Measurements from ENCODE around the gene CIB2. TPM values are rescaled to one million over a fixed set of nuclear protein-coding genes. Genes with fewer than 3 reads are reported as not detected.

The CIB2 gene
- polyA plus RNA-seq, 2 donors, result 0.49 to 2.6 TPM

DNA sequence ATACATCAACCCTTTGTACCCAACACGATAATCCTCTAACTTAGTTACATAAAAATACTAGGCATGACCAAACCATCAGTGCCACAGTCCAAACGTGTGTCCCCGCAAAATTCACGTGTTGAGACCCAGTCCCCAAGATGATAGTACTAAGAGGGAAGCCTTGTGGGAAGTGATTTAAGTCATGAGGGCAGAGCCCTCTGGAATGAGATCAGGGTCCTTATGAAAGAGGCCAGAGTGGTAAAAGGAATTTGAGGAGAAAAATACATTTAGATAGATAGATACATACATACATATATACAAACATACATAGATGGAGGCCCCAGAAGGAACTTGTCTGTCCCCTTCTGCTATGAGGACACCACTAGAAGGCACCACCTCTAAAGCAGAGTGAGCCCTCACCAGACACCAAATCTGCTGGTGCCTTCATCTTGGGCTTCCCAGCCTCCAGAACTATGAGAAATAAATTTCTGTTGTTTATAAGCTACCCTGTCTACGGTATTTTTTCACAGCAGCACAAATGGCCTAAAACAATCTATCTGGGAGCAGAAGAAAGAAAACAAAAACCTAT, 61.7 kb downstream of the CIB2 start:
- 60 to 70% methylated on average over 5 of the region's 5 CpGs for WGBS, 2 donors

DNA sequence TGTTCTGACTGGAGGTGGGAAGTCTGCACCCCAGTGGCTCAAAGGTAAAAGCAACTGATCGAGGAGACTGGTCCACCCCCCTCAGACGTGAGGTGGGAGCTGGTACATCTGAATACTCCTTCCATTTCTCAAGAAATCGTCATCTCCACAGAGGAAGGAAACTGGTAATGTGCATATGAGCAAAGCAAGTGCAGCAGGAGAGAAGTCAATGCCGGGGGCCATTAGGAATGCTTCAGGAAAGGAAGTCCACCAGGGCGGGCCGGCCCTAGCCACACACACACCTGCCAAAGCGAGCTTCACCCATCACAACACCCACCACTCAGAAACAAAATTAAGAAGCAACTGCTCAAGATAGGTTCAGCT, 62.2 kb downstream of the CIB2 start:
- no peaks in the 10 kb centered on the region for H3K27me3 ChIP-seq (ENCODE audit: control insufficient read depth in 1 of 2, insufficient read depth in 2 of 2, low read length in 2 of 2)
- WGBS, 2 donors, result 65 to 70% methylated on average over 7 of the region's 7 CpGs

More for the DNA sequence above, 61.7 kb downstream of the CIB2 start:
- Histone ChIP-seq H3K27ac (ENCODE audit: low read depth in 2 of 2, low read length in 1 of 2) (peak overlapping the region in 1 of 2 donors; percentile 32), H3K9me3 (ENCODE audit: control insufficient read depth in 2 of 2, insufficient read depth in 1 of 2, low read depth in 1 of 2, low read length in 1 of 2) (no peaks in the 10 kb centered on the region), H3K36me3 (ENCODE audit: control insufficient read depth in 2 of 2, insufficient read depth in 2 of 2, low read length in 1 of 2) (no peaks in the 10 kb centered on the region), H3K4me3 (ENCODE audit: low read depth in 1 of 2, low read length in 2 of 2) (no peak overlapping the region), H3K27me3 (ENCODE audit: control insufficient read depth in 1 of 2, insufficient read depth in 2 of 2, low read length in 2 of 2) (no peaks in the 10 kb centered on the region), H3K4me1 (ENCODE audit: control insufficient read depth in 2 of 2, insufficient read depth in 2 of 2, low read length in 1 of 2) (peaks cover 6 to 18% of the 10 kb centered on the region in 2 donors)

DNA sequence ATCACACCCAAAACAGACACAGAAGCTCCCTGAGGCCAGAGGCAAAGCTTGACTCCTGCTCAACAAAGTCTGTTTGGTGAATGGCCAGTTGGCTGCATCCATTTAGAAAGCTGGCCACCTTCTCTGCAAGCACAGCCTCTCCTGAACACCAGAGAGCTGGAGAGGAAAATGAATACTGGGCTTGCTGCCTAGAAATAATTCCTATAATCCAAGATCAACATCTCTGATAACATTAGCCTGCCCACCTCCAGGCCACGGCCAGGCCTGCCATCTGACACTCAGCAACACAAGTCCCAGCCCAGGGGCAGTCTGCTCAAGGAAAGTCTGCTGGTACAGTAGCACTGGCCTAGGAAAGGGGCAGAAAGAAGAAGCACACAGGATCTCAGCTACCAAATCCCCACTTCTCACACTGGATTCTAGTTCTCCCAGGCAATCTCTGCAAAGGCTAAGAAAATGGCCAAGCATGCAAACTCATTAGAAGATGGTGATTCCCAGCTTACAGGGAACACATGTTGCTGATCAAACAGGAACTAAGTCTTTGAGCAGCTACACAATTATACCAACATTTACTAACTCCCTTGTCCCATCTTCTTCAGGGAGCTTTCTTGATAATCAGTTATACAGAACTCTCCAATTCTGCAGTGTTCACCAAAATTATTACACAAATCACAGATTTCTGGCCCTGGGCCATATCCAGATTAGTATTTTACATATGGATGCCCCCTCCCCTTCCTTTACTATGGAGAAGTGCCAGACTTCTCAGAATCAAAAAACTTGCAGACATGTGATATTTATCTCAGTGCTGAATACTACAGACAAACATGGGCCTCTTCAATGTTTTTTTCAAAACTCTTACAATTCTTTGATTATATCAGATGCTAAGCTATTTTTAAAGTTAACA, 63.7 kb downstream of the CIB2 start:
- WGBS, 2 donors, result 13 to 30% methylated on average over 1 of the region's 1 CpG
- no peaks in the 10 kb centered on the region for H3K36me3 ChIP-seq (ENCODE audit: control insufficient read depth in 2 of 2, insufficient read depth in 2 of 2, low read length in 1 of 2)
- H3K27ac ChIP-seq (ENCODE audit: low read depth in 2 of 2, low read length in 1 of 2), result peak overlapping the region; percentile 53 to 78
- H3K4me1 ChIP-seq (ENCODE audit: control insufficient read depth in 2 of 2, insufficient read depth in 2 of 2, low read length in 1 of 2), result peaks cover 6 to 18% of the 10 kb centered on the region in 2 donors
- no peaks in the 10 kb centered on the region for H3K9me3 ChIP-seq (ENCODE audit: control insufficient read depth in 2 of 2, insufficient read depth in 1 of 2, low read depth in 1 of 2, low read length in 1 of 2)
- H3K27me3 ChIP-seq (ENCODE audit: control insufficient read depth in 1 of 2, insufficient read depth in 2 of 2, low read length in 2 of 2), result no peaks in the 10 kb centered on the region
- no peak overlapping the region for H3K4me3 ChIP-seq (ENCODE audit: low read depth in 1 of 2, low read length in 2 of 2)

More for the DNA sequence above, 62.2 kb downstream of the CIB2 start:
- Histone ChIP-seq H3K27ac (ENCODE audit: low read depth in 2 of 2, low read length in 1 of 2) (peak overlapping the region in 1 of 2 donors; percentile 43), H3K4me1 (ENCODE audit: control insufficient read depth in 2 of 2, insufficient read depth in 2 of 2, low read length in 1 of 2) (peaks cover 6 to 18% of the 10 kb centered on the region in 2 donors), H3K36me3 (ENCODE audit: control insufficient read depth in 2 of 2, insufficient read depth in 2 of 2, low read length in 1 of 2) (no peaks in the 10 kb centered on the region), H3K9me3 (ENCODE audit: control insufficient read depth in 2 of 2, insufficient read depth in 1 of 2, low read depth in 1 of 2, low read length in 1 of 2) (no peaks in the 10 kb centered on the region), H3K4me3 (ENCODE audit: low read depth in 1 of 2, low read length in 2 of 2) (no peak overlapping the region)

GRCh38 chr15:78065973-78066946, 65.0 kb downstream of the CIB2 start:
- Histone ChIP-seq H3K4me3 (ENCODE audit: low read depth in 1 of 2, low read length in 2 of 2) (no peak overlapping the region), H3K36me3 (ENCODE audit: control insufficient read depth in 2 of 2, insufficient read depth in 2 of 2, low read length in 1 of 2) (no peaks in the 10 kb centered on the region), H3K4me1 (ENCODE audit: control insufficient read depth in 2 of 2, insufficient read depth in 2 of 2, low read length in 1 of 2) (peaks cover 9 to 20% of the 10 kb centered on the region in 2 donors), H3K9me3 (ENCODE audit: control insufficient read depth in 2 of 2, insufficient read depth in 1 of 2, low read depth in 1 of 2, low read length in 1 of 2) (no peaks in the 10 kb centered on the region), H3K27ac (ENCODE audit: low read depth in 2 of 2, low read length in 1 of 2) (peak overlapping the region; percentile 20 to 78), H3K27me3 (ENCODE audit: control insufficient read depth in 1 of 2, insufficient read depth in 2 of 2, low read length in 2 of 2) (no peaks in the 10 kb centered on the region)
- 65 to 69% methylated on average over 7 of the region's 7 CpGs for WGBS, 2 donors

- no peak overlapping the region for H3K4me3 ChIP-seq (ENCODE audit: low read depth in 1 of 2, low read length in 2 of 2)
- no peaks in the 10 kb centered on the region for H3K27me3 ChIP-seq (ENCODE audit: control insufficient read depth in 1 of 2, insufficient read depth in 2 of 2, low read length in 2 of 2)
- 39 to 43% methylated on average over 5 of the region's 5 CpGs for WGBS, 2 donors
- no peaks in the 10 kb centered on the region for H3K9me3 ChIP-seq (ENCODE audit: control insufficient read depth in 2 of 2, insufficient read depth in 1 of 2, low read depth in 1 of 2, low read length in 1 of 2)
- H3K27ac ChIP-seq (ENCODE audit: low read depth in 2 of 2, low read length in 1 of 2), result peak overlapping the region; percentile 78 to 86
- H3K4me1 ChIP-seq (ENCODE audit: control insufficient read depth in 2 of 2, insufficient read depth in 2 of 2, low read length in 1 of 2), result peaks cover 9 to 20% of the 10 kb centered on the region in 2 donors
- H3K36me3 ChIP-seq (ENCODE audit: control insufficient read depth in 2 of 2, insufficient read depth in 2 of 2, low read length in 1 of 2), result no peaks in the 10 kb centered on the region
These were observed 65.9 kb downstream of the CIB2 start for GRCh38 chr15:78065284-78065872.

DNA sequence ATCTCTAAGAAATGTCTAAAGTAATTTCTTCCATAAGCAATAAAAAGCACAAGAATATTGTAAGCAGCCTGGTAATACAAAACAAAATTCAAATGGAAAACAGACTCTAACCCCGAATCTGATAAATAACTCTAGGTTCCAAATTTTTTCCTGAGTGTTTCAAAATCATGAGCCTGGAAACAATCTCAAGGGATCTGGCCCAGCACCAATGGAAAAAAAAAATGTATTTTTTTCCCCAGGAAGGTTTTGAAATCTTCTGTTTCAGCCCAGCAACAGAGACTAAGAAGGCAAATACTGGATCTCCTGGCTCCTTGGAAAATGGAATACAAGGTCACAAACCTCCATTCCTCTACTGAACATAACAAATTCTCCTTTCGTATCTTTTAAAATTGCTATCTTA, 66.7 kb downstream of the CIB2 start:
- Histone ChIP-seq H3K27me3 (ENCODE audit: control insufficient read depth in 1 of 2, insufficient read depth in 2 of 2, low read length in 2 of 2) (no peaks in the 10 kb centered on the region), H3K9me3 (ENCODE audit: control insufficient read depth in 2 of 2, insufficient read depth in 1 of 2, low read depth in 1 of 2, low read length in 1 of 2) (no peaks in the 10 kb centered on the region), H3K27ac (ENCODE audit: low read depth in 2 of 2, low read length in 1 of 2) (peak overlapping the region in 1 of 2 donors; percentile 86), H3K4me1 (ENCODE audit: control insufficient read depth in 2 of 2, insufficient read depth in 2 of 2, low read length in 1 of 2) (peaks cover 9 to 22% of the 10 kb centered on the region in 2 donors), H3K4me3 (ENCODE audit: low read depth in 1 of 2, low read length in 2 of 2) (no peak overlapping the region), H3K36me3 (ENCODE audit: control insufficient read depth in 2 of 2, insufficient read depth in 2 of 2, low read length in 1 of 2) (no peaks in the 10 kb centered on the region)
- 61 to 62% methylated on average over 2 of the region's 2 CpGs for WGBS, 2 donors

DNA sequence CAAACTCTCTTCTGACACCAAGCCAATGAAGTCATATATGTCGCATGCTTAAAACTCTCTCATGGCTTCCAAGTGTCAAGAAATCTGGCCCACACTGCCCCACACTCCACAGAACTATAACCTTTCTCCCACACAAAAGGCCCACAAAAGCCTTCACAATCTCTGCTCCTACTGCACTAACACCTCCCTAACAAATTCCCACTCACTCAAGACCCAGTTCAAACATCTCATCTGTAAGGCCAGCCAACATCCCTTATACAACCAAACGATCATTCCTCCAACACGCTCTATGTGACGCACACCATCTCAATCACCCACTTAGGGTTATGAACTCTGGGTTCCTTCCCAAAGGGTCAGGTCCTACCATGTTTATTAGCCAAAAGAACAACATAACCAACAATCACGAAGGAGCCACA, 67.3 kb downstream of the CIB2 start:
- Histone ChIP-seq H3K36me3 (ENCODE audit: control insufficient read depth in 2 of 2, insufficient read depth in 2 of 2, low read length in 1 of 2) (no peaks in the 10 kb centered on the region), H3K27me3 (ENCODE audit: control insufficient read depth in 1 of 2, insufficient read depth in 2 of 2, low read length in 2 of 2) (no peaks in the 10 kb centered on the region), H3K9me3 (ENCODE audit: control insufficient read depth in 2 of 2, insufficient read depth in 1 of 2, low read depth in 1 of 2, low read length in 1 of 2) (no peaks in the 10 kb centered on the region), H3K27ac (ENCODE audit: low read depth in 2 of 2, low read length in 1 of 2) (peak overlapping the region; percentile 59 to 73), H3K4me3 (ENCODE audit: low read depth in 1 of 2, low read length in 2 of 2) (no peak overlapping the region), H3K4me1 (ENCODE audit: control insufficient read depth in 2 of 2, insufficient read depth in 2 of 2, low read length in 1 of 2) (peaks cover 9 to 28% of the 10 kb centered on the region in 2 donors)
- 77 to 83% methylated on average over 5 of the region's 5 CpGs for WGBS, 2 donors

DNA sequence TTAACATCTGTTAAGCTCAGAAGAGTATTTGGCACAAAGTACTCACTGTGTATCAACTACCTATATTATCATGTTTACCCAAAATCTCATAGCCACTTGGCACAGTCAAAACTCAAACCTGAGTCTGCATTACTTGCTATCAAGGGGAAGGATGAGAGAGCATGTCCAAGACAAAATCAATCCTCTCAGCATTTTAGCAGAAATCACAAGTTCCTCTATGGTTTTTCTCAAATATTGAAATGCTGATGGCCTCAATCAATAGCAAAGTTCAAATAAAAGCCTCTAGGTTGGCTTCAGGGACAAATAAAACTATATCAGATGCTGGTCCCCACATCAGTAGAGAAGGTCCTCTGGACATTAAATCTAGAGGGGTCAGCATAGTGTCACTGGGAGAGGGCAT, 68.0 kb downstream of the CIB2 start:
- Histone ChIP-seq H3K27ac (ENCODE audit: low read depth in 2 of 2, low read length in 1 of 2) (peak overlapping the region; percentile 26 to 59), H3K9me3 (ENCODE audit: control insufficient read depth in 2 of 2, insufficient read depth in 1 of 2, low read depth in 1 of 2, low read length in 1 of 2) (no peaks in the 10 kb centered on the region), H3K4me3 (ENCODE audit: low read depth in 1 of 2, low read length in 2 of 2) (no peak overlapping the region), H3K36me3 (ENCODE audit: control insufficient read depth in 2 of 2, insufficient read depth in 2 of 2, low read length in 1 of 2) (no peaks in the 10 kb centered on the region), H3K4me1 (ENCODE audit: control insufficient read depth in 2 of 2, insufficient read depth in 2 of 2, low read length in 1 of 2) (peaks cover 13 to 32% of the 10 kb centered on the region in 2 donors), H3K27me3 (ENCODE audit: control insufficient read depth in 1 of 2, insufficient read depth in 2 of 2, low read length in 2 of 2) (no peaks in the 10 kb centered on the region)

DNA sequence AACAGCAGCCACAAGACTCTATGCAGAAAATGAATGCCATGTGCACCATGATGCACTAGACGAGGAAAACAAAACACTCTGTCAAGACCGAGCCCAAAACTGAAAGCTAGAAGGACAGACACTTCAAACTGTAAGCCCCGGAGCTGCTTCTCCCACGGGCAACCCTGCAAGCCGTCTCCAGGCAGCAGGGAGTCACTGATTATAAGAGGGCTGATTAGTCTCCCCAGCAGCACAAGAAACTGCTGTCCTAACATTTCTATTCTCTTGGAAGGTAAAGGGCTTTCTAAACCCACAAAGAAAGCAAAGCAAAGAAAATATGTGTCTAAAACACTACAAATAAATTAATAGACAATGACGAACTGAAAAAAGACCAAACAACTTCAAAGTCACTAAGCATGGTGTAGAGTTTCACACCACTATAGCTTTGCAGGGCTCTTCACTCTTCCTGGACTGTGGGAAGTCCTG, 69.2 kb downstream of the CIB2 start:
- 6 to 7% methylated on average over 6 of the region's 6 CpGs for WGBS, 2 donors
- H3K27ac ChIP-seq (ENCODE audit: low read depth in 2 of 2, low read length in 1 of 2), result peak overlapping the region; percentile 42 to 65
- no peaks in the 10 kb centered on the region for H3K27me3 ChIP-seq (ENCODE audit: control insufficient read depth in 1 of 2, insufficient read depth in 2 of 2, low read length in 2 of 2)
- H3K4me3 ChIP-seq (ENCODE audit: low read depth in 1 of 2, low read length in 2 of 2), result no peak overlapping the region
- H3K9me3 ChIP-seq (ENCODE audit: control insufficient read depth in 2 of 2, insufficient read depth in 1 of 2, low read depth in 1 of 2, low read length in 1 of 2), result no peaks in the 10 kb centered on the region
- H3K36me3 ChIP-seq (ENCODE audit: control insufficient read depth in 2 of 2, insufficient read depth in 2 of 2, low read length in 1 of 2), result no peaks in the 10 kb centered on the region
- H3K4me1 ChIP-seq (ENCODE audit: control insufficient read depth in 2 of 2, insufficient read depth in 2 of 2, low read length in 1 of 2), result peaks cover 7 to 27% of the 10 kb centered on the region in 2 donors

Data from esophagus (tissue), 2 donors.